ENCODE data around the gene TSC22D1. TPM values are rescaled to one million over a fixed set of nuclear protein-coding genes. Genes with fewer than 3 reads are reported as not detected.

Gene TSC22D1
- total RNA-seq, 1 donor, result 94.5 TPM

DNA sequence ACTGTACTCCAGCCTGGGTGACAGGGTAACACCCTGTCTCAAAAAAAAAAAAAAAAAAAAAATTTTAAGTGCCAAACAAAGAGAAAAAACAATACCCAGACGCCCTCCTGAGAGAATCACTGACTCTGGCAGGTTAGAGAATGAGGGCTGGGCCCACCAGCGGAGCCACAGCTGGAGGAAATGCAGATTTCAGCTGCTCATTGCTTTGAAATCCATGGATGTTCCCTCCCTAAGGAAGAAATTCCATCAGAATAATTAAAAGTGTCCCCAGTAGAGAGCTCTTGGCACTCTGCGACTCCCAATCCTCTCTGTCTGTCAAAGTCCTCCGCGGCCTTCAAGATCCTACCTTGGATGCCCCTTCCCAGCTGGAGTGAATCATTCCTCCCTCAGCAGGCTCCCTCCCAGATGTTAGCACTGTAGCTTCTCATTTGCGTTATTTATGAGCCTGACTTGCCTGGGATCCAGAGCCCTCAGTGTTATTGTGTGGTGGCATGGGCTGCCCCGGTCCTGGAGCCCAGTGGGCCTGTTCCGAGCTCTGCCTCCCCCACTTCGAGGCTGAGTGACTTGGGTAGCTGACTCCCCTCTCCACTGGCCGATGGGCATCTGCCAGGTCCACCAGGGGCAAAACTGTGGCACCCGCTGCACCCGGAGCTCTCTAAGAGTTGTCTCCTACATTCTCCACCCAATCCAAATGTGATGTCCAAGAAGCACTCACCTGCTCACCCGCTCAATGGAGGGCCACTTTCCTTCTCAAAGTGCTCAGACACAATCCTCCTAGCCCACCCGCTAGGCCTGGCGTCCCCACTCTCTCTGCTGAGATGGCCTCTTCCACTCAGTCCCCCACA is 155.5 kb downstream of the TSC22D1 start:
- no peak overlapping the region for H3K4me3 ChIP-seq (ENCODE audit: low read depth, low read length)
- no peak for DNase-seq (ENCODE audit: low read depth)
- TF ChIP-seq, protein P1, sequence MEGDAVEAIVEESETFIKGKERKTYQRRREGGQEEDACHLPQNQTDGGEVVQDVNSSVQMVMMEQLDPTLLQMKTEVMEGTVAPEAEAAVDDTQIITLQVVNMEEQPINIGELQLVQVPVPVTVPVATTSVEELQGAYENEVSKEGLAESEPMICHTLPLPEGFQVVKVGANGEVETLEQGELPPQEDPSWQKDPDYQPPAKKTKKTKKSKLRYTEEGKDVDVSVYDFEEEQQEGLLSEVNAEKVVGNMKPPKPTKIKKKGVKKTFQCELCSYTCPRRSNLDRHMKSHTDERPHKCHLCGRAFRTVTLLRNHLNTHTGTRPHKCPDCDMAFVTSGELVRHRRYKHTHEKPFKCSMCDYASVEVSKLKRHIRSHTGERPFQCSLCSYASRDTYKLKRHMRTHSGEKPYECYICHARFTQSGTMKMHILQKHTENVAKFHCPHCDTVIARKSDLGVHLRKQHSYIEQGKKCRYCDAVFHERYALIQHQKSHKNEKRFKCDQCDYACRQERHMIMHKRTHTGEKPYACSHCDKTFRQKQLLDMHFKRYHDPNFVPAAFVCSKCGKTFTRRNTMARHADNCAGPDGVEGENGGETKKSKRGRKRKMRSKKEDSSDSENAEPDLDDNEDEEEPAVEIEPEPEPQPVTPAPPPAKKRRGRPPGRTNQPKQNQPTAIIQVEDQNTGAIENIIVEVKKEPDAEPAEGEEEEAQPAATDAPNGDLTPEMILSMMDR (IDR thresholded peaks at IDR 0.05; ENCODE audit: insufficient read depth, low read length), result no peak

DNA sequence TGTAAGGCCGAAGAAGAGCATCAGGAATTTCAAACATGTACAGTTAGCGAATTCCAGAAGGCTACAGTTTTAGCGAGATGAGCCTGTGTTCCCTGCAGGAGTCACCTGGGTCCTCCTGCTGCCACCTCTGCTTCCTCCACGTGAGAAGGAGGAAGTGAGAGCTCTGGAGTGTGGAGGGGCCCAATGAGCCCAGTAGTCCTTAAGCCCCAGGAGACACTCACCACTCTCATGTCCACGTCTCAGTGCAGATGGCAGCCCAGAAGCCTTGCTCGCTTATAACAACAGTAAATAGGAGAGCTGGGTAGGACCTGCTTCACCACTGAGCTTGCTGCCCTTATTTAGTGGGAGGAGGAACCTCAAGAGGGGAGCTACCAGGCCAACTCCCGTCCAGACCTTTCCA is 158.3 kb downstream of the TSC22D1 start:
- DNase-seq (ENCODE audit: low read depth), result no peak
- no peak overlapping the region for H3K4me3 ChIP-seq (ENCODE audit: low read depth, low read length)
- TF ChIP-seq, protein P1 (IDR thresholded peaks at IDR 0.05; ENCODE audit: insufficient read depth, low read length), result no peak

DNA sequence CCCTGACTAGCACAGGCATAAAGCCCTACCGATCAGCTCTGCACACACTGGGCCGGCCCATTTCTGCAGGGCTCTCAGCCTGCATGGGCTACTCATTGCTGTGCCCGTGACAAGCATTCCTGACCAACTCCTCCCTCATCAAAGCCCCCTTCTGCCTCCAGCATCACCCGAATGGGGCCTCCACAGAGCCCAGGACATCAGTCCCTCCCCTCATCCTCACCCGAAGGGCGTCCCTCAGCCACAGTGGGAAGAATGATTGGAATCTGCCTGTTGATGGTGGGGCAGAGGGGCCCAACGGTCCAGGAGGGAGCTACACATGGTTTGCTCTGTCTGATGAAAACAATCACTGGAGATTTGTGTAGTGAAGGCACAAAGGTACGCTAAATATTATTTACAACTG is 158.7 kb downstream of the TSC22D1 start:
- TF ChIP-seq, protein P1 (IDR thresholded peaks at IDR 0.05; ENCODE audit: insufficient read depth, low read length), result no peak
- no peak overlapping the region for H3K4me3 ChIP-seq (ENCODE audit: low read depth, low read length)
- DNase-seq (ENCODE audit: low read depth), result no peak

DNA sequence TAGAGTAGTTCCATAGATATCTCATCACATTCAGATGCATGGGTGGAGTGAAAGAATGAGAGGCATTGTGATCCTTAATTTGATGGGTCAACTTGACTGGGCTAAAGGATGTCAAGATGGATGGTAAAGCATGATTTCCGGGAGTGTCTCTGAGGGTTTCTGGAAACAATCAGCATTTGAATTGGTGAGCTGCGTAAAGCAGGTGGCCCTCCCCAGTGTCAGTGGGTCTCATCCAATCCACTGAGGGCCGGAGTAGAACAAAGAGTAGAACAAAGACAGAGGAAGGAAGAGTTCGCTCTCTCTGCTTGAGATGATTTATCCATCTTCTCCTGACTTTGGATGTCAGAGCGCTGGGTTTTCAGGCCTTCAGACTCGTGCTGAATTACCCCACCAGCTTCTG is 159.4 kb downstream of the TSC22D1 start:
- TF ChIP-seq, protein P1 (IDR thresholded peaks at IDR 0.05; ENCODE audit: insufficient read depth, low read length), result no peak
- DNase-seq (ENCODE audit: low read depth), result no peak
- H3K4me3 ChIP-seq (ENCODE audit: low read depth, low read length), result no peak overlapping the region

- no peak overlapping the region for H3K4me3 ChIP-seq (ENCODE audit: low read depth, low read length)
- TF ChIP-seq, protein P1 (IDR thresholded peaks at IDR 0.05; ENCODE audit: insufficient read depth, low read length), result no peak
- DNase-seq (ENCODE audit: low read depth), result no peak
Observed at GRCh38 chr13:44416301-44416700, 159.8 kb downstream of the TSC22D1 start.

DNA sequence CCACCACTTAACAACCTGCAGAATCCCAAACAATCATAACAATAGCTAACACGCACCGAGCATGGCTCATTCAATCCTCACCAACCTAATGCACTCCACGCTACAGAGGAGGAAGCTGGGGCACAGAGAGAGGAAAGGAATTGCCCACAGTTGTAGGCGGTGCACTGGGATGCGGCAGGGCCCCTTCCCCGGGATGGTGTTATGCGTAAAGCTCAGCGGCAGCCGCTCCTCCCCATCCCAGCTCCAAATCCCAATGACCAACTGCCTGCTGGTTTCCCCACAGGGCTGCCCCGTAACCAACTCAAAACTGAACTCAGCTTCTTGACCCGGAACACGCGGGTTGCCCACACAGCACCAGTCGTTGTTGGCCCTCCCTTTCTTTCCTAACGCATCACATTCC is 160.3 kb downstream of the TSC22D1 start:
- TF ChIP-seq, protein P1 (IDR thresholded peaks at IDR 0.05; ENCODE audit: insufficient read depth, low read length), result no peak
- no peak for DNase-seq (ENCODE audit: low read depth)
- no peak overlapping the region for H3K4me3 ChIP-seq (ENCODE audit: low read depth, low read length)
